ENCODE results near the gene ACSL5. TPM values are rescaled to one million over a fixed set of nuclear protein-coding genes. Genes with fewer than 3 reads are reported as not detected.

Gene ACSL5
- total and polyA plus RNA-seq, 2 of the 4 experiments (the other 2 are of a cell fraction): 0.87 to 1.3 TPM

GRCh38 chr10:112389271-112389822 lies 15.4 kb downstream of the ACSL5 start:
- H3K4me2 ChIP-seq (ENCODE audit: low read depth, low read length): peak overlapping the region; percentile 31; the same call in 1 of the 2 replicates
- H3K36me3 ChIP-seq (ENCODE audit: control insufficient read depth, insufficient read depth, low read length): no peaks in the 10 kb centered on the region
- peak overlapping the region; percentile 1; the same call in 1 of the 2 replicates for H2AK5ac ChIP-seq (ENCODE audit: low read depth, low read length)
- H3K4me1 ChIP-seq (ENCODE audit: control insufficient read depth, insufficient read depth, low read length): peaks cover 7% of the 10 kb centered on the region
- no TSS peak for BruUV-seq (replicated peaks)
- dilution Hi-C loops (cut with HindIII; ENCODE audit: low sequenced_read_pairs, unreplicated experiment): no loop called here
- peak; percentile 78 for ATAC-seq (ENCODE audit: low read depth)
- no peak overlapping the region; the same call in 1 of the 2 replicates for H4K5ac ChIP-seq (ENCODE audit: low read depth, low read length)
- 0 out of 2 replicates have a peak, but pooled peaks cover 5% of the 10 kb centered on the region for H3K9me1 ChIP-seq (ENCODE audit: insufficient read depth, low read length)
- H3K18ac ChIP-seq (ENCODE audit: low read depth, low read length): peak overlapping the region; percentile 52; the same call in 1 of the 2 replicates
- peak overlapping the region; percentile 78 for H2AK9ac ChIP-seq (replicated peaks; ENCODE audit: low read depth, low read length, poor library complexity)
- H3K56ac ChIP-seq (ENCODE audit: extremely low read depth, insufficient read depth, low read length): no peak overlapping the region
- H3K9me3 ChIP-seq (ENCODE audit: control insufficient read depth, insufficient read depth, low read length): no peaks in the 10 kb centered on the region
- peak; percentile 77 for DNase-seq
- H3K4me3 ChIP-seq (ENCODE audit: insufficient read depth, low read depth, low read length): no peak overlapping the region
- intact Hi-C loops (cut with micrococcal nuclease): no loop called here
- H2AFZ ChIP-seq (replicated peaks; ENCODE audit: low read length, poor library complexity): peak overlapping the region; percentile 73
- no peak overlapping the region; the same call in 1 of the 2 replicates for H3K27ac ChIP-seq (ENCODE audit: insufficient read depth, low read length)
- TF ChIP-seq NFE2L2 (IDR thresholded peaks at IDR 0.05; ENCODE audit: low read depth, low read length) (peak; percentile 42; the same call in 1 of the 2 replicates), POLR2A (IDR thresholded peaks at IDR 0.05; ENCODE audit: low read depth, low read length) (no peak), BHLHE40 (IDR thresholded peaks at IDR 0.05; ENCODE audit: low read depth, low read length) (peak; percentile 55)
- peak overlapping the region; percentile 43; the same call in 1 of the 2 replicates for H3K23ac ChIP-seq (ENCODE audit: low read depth, low read length)
- 0 out of 2 replicates have a peak overlapping the region, but pooled peaks have one; percentile 7 for H4K91ac ChIP-seq (ENCODE audit: insufficient read depth, low read depth, low read length)
- peaks cover 3% of the 10 kb centered on the region; the same call in 1 of the 2 replicates for H3K27me3 ChIP-seq (ENCODE audit: control insufficient read depth, insufficient read depth, low read length)
- no CpG with 5 or more reads among the region's 6 CpGs for WGBS, 2 experiments (ENCODE audit: extremely low coverage in 2 of 2, insufficient read length in 1 of 2)
- ChIA-PET CTCF (no interaction called here), POLR2A (ENCODE audit: unreplicated experiment) (no interaction called here)
- no peak overlapping the region for H3K9ac ChIP-seq (ENCODE audit: low read depth, low read length)
- H3K79me1 ChIP-seq (ENCODE audit: low read depth in 1 of 2, low read length in 2 of 2): no peaks in the 10 kb centered on the region
- H4K8ac ChIP-seq (ENCODE audit: low read depth in 2 of 2, low read length in 2 of 2): peak overlapping the region in 1 of 2 experiments; percentile 34; a peak in 1 of 4 replicates
- peak overlapping the region; percentile 32; the same call in 1 of the 2 replicates for H2BK120ac ChIP-seq (ENCODE audit: low read depth, low read length)
- no peak overlapping the region for H3K4ac ChIP-seq (ENCODE audit: low read depth, low read length)
- no peaks in the 10 kb centered on the region for H4K20me1 ChIP-seq (ENCODE audit: insufficient read depth, low read length)
- H2BK5ac ChIP-seq (ENCODE audit: low read depth, low read length, poor library complexity, severe bottlenecking): peak overlapping the region; percentile 59
- no peak overlapping the region for H2BK15ac ChIP-seq (ENCODE audit: low read depth, low read length)
- in situ Hi-C loops (cut with MboI; ENCODE audit: low sequenced_read_pairs): no loop called here
- no peak overlapping the region; the same call in 1 of the 2 replicates for H3K14ac ChIP-seq (replicated peaks; ENCODE audit: low read depth, low read length)
- H2BK20ac ChIP-seq (ENCODE audit: low read depth, low read length): peak overlapping the region; percentile 40; the same call in 1 of the 2 replicates

All from IMR-90 (cell line).